ENCODE results near the gene STARD8.

GRCh38 chrX:68723491-68724155 lies 76.2 kb downstream of the STARD8 start:
- TF ChIP-seq POLR2AphosphoS5 (IDR thresholded peaks at IDR 0.05) (no peak), CTCF (IDR thresholded peaks at IDR 0.05) (no peak), POLR2A (IDR thresholded peaks at IDR 0.05) (no peak)
